DOHH2 (cell line): ENCODE measurements around the gene KRTAP12-1.
A peak's percentile ranks its signal among the peaks of the same experiment; 100 is the strongest.

Experiments used
- H3F3A ChIP-seq: fragments of 200-600 bp; sonication (generic), shearing (Covaris generic); 2 replicates; pipeline ENCODE4 v1.6.0; 2016; ENCODE audit warnings: antibody characterized with exemption, mild to moderate bottlenecking; ENCODE audit not compliant: control insufficient read depth, insufficient read depth
- H3K27ac ChIP-seq: fragments of 200-600 bp; sonication (generic); 2 replicates; pipeline ENCODE4 v1.5.1; 2014; ENCODE audit warnings: low read depth, mild to moderate bottlenecking, low read length, moderate library complexity
- H3K27me3 ChIP-seq: fragments of 200-600 bp; sonication (generic); 2 replicates; pipeline ENCODE4 v1.6.1; 2014; ENCODE audit warnings: mild to moderate bottlenecking, low read length, mixed read lengths; ENCODE audit not compliant: control insufficient read depth
- H3K36me3 ChIP-seq: fragments of 200-600 bp; sonication (generic); 2 replicates; pipeline ENCODE4 v1.6.1; 2014; ENCODE audit warnings: mild to moderate bottlenecking, low read length, moderate library complexity, mixed read lengths; ENCODE audit not compliant: control insufficient read depth
- H3K4me1 ChIP-seq: fragments of 200-600 bp; sonication (generic); 2 replicates; pipeline ENCODE4 v1.6.1; 2014; ENCODE audit warnings: mild to moderate bottlenecking, low read length, mixed read lengths; ENCODE audit not compliant: control insufficient read depth
- H3K4me2 ChIP-seq: fragments of 200-600 bp; sonication (generic); 2 replicates; pipeline ENCODE4 v1.6.0; 2014; ENCODE audit warnings: mild to moderate bottlenecking, low read length, moderate library complexity
- H3K4me3 ChIP-seq: fragments of 200-600 bp; sonication (generic); 2 replicates; pipeline ENCODE4 v1.5.1; 2014; ENCODE audit warnings: mild to moderate bottlenecking, low read length, mixed read lengths
- H3K79me2 ChIP-seq: fragments of 200-600 bp; sonication (generic); 2 replicates; pipeline ENCODE4 v1.6.1; 2014; ENCODE audit warnings: mild to moderate bottlenecking, low read length, mixed read lengths; ENCODE audit not compliant: control insufficient read depth
- H3K9me2 ChIP-seq: fragments of 200-600 bp; sonication (generic); replicated peaks from 2 replicates; pipeline ENCODE4 v1.6.1; 2014; ENCODE audit warnings: mild to moderate bottlenecking, low read length, mixed read lengths; ENCODE audit not compliant: control insufficient read depth
- H3K9me3 ChIP-seq: fragments of 200-600 bp; sonication (generic); 2 replicates; pipeline ENCODE4 v1.6.1; 2014; ENCODE audit warnings: antibody characterized with exemption, low read length, mixed read lengths; ENCODE audit not compliant: control insufficient read depth, insufficient read depth
- H4K20me1 ChIP-seq: fragments of 200-600 bp; sonication (generic); 2 replicates; pipeline ENCODE4 v1.6.0; 2014; ENCODE audit warnings: low read depth, mild to moderate bottlenecking, antibody characterized with exemption, low read length, moderate library complexity; ENCODE audit not compliant: control insufficient read depth, insufficient read depth
- CTCF ChIP-seq: fragments of 200-600 bp; sonication (generic); IDR thresholded peaks from one replicate; pipeline ENCODE4 v1.5.1; 2014; ENCODE audit warnings: antibody characterized with exemption, mild to moderate bottlenecking, low read depth, low read length; ENCODE audit not compliant: poor library complexity, severe bottlenecking
- EZH2phosphoT487 ChIP-seq: fragments of 200-600 bp; sonication (generic); IDR thresholded peaks from 2 replicates; pipeline ENCODE4 v1.6.1; 2017; ENCODE audit warnings: borderline replicate concordance, mild to moderate bottlenecking, antibody characterized with exemption, low read length, moderate library complexity, mixed read lengths

KRTAP12-1 gene

GRCh38 chr21:44718571-44718970, 36.6 kb upstream of the KRTAP12-1 start:
- H3K9me3 ChIP-seq = no peaks in the 10 kb centered on the region

GRCh38 chr21:44718093-44718492, 36.1 kb upstream of the KRTAP12-1 start:
- Histone ChIP-seq H3K4me2 (no peak overlapping the region), H3K27me3 (peaks cover 36% of the 10 kb centered on the region), H3K27ac (no peak overlapping the region), H3K36me3 (no peaks in the 10 kb centered on the region), H3F3A (no peaks in the 10 kb centered on the region), H3K9me3 (no peaks in the 10 kb centered on the region), H3K79me2 (no peaks in the 10 kb centered on the region), H3K9me2 (no peaks in the 10 kb centered on the region), H4K20me1 (no peaks in the 10 kb centered on the region), H3K4me1 (no peaks in the 10 kb centered on the region), H3K4me3 (no peak overlapping the region)
- TF ChIP-seq CTCF (no peak), EZH2phosphoT487 (no peak)

More at GRCh38 chr21:44718571-44718970, 36.6 kb upstream of the KRTAP12-1 start:
- Histone ChIP-seq H3K79me2 (no peaks in the 10 kb centered on the region), H3K27me3 (peaks cover 35% of the 10 kb centered on the region), H3K4me2 (no peak overlapping the region), H4K20me1 (no peaks in the 10 kb centered on the region), H3K4me1 (no peaks in the 10 kb centered on the region), H3K27ac (no peak overlapping the region), H3F3A (no peaks in the 10 kb centered on the region), H3K4me3 (no peak overlapping the region), H3K9me2 (no peaks in the 10 kb centered on the region), H3K36me3 (no peaks in the 10 kb centered on the region)
- no peak for TF ChIP-seq EZH2phosphoT487
- TF ChIP-seq CTCF = peak; percentile 9

GRCh38 chr21:44716984-44717383, 35.0 kb upstream of the KRTAP12-1 start:
- TF ChIP-seq EZH2phosphoT487 (no peak), CTCF (no peak)
- Histone ChIP-seq H3K4me2 (no peak overlapping the region), H3K9me3 (no peaks in the 10 kb centered on the region), H3K9me2 (no peaks in the 10 kb centered on the region), H3K36me3 (no peaks in the 10 kb centered on the region), H3K4me3 (no peak overlapping the region), H4K20me1 (no peaks in the 10 kb centered on the region), H3K79me2 (no peaks in the 10 kb centered on the region), H3F3A (no peaks in the 10 kb centered on the region), H3K4me1 (no peaks in the 10 kb centered on the region), H3K27me3 (peaks cover 44% of the 10 kb centered on the region), H3K27ac (no peak overlapping the region)

- no peaks in the 10 kb centered on the region for H3K4me1 ChIP-seq
- H3K79me2 ChIP-seq = no peaks in the 10 kb centered on the region
- H3K4me2 ChIP-seq = no peak overlapping the region
- H3K4me3 ChIP-seq = no peak overlapping the region
- peaks cover 43% of the 10 kb centered on the region for H3K27me3 ChIP-seq
- no peak overlapping the region for H3K27ac ChIP-seq
- H4K20me1 ChIP-seq = no peaks in the 10 kb centered on the region
- no peaks in the 10 kb centered on the region for H3K9me2 ChIP-seq
- no peaks in the 10 kb centered on the region for H3F3A ChIP-seq
- no peaks in the 10 kb centered on the region for H3K36me3 ChIP-seq
- no peaks in the 10 kb centered on the region for H3K9me3 ChIP-seq
- TF ChIP-seq CTCF = no peak
- TF ChIP-seq EZH2phosphoT487 = no peak
These were observed 32.9 kb upstream of the KRTAP12-1 start for GRCh38 chr21:44714905-44715304.
